HepG2 (cell line): Measurements from ENCODE around the gene S1PR5. TPM values are rescaled to one million over a fixed set of nuclear protein-coding genes. Genes with fewer than 3 reads are reported as not detected.

ENCODE experiments used
- BHLHE40 ChIP-seq: IDR thresholded peaks from 2 replicates; pipeline ENCODE4 v1.6.1; 2011; ENCODE audit warnings: low read length, improper control_type of control experiment
- HDAC1 ChIP-seq: sonication (generic); formaldehyde crosslinking; IDR thresholded peaks from 2 replicates; pipeline ENCODE4 v1.5.1; 2020; ENCODE audit warnings: mild to moderate bottlenecking, missing genetic modification reagents
- HNF4G ChIP-seq, 2 experiments: sonication (generic) in 1 of 2; formaldehyde crosslinking in 1 of 2; IDR thresholded peaks; 2 replicates each; pipeline versions ENCODE4 v1.4.0 to v1.6.1; 2011 to 2020; ENCODE audit warnings: borderline replicate concordance in 2 of 2, low read depth in 2 of 2, mild to moderate bottlenecking in 2 of 2, low read length in 1 of 2, missing genetic modification reagents in 1 of 2, moderate library complexity in 1 of 2
- HNRNPL ChIP-seq: fragments of 200-400 bp; formaldehyde crosslinking; IDR thresholded peaks from 2 replicates; pipeline ENCODE4 v1.6.1; 2017; ENCODE audit warnings: mild to moderate bottlenecking, low read depth, low read length
- IKZF1 ChIP-seq: fragments of 450-650 bp; IDR thresholded peaks from 2 replicates; pipeline ENCODE4 v1.7.1; 2016
- MYC ChIP-seq: sonication (generic); formaldehyde crosslinking; IDR thresholded peaks from 2 replicates; pipeline ENCODE4 v1.9.0; 2021; ENCODE audit warnings: missing genetic modification reagents, borderline replicate concordance
- SOX13 ChIP-seq, 3 experiments: fragments of 450-650 bp in 1 of 3; sonication (generic) in 1 of 3; formaldehyde crosslinking in 1 of 3; IDR thresholded peaks in 2 of 3; conservative IDR thresholded peaks in 1 of 3; 2 replicates each; pipeline versions ENCODE4 v1.5.0 to v1.6.1; 2016 to 2020; ENCODE audit warnings: antibody characterized with exemption in 1 of 3, mild to moderate bottlenecking in 1 of 3, missing compliant biosample characterization in 1 of 3, missing genetic modification reagents in 1 of 3, moderate library complexity in 1 of 3
- SP1 ChIP-seq, 2 experiments: fragments of 450-650 bp in 1 of 2; sonication (generic) in 1 of 2; formaldehyde crosslinking in 1 of 2; IDR thresholded peaks; 2 replicates each; pipeline versions ENCODE4 v1.4.0 to v1.6.1; 2016 to 2020; ENCODE audit warnings: missing genetic modification reagents in 1 of 2
- ZNF343 ChIP-seq: sonication (generic); formaldehyde crosslinking; IDR thresholded peaks from 2 replicates; pipeline ENCODE4 v1.4.0; 2020; ENCODE audit warnings: mild to moderate bottlenecking, missing genetic modification reagents
- ZNF552 ChIP-seq: sonication (generic); formaldehyde crosslinking; IDR thresholded peaks from 2 replicates; pipeline ENCODE4 v1.9.0; 2022; ENCODE audit warnings: missing genetic modification reagents, mild to moderate bottlenecking, borderline replicate concordance
- ZNF567 ChIP-seq: sonication (generic); formaldehyde crosslinking; IDR thresholded peaks from 2 replicates; pipeline ENCODE4 v1.8.1; 2023; ENCODE audit warnings: mild to moderate bottlenecking, missing genetic modification reagents, borderline replicate concordance
- ZNF629 ChIP-seq: sonication (generic); formaldehyde crosslinking; conservative IDR thresholded peaks from 2 replicates; pipeline ENCODE4 v1.5.0; 2020; ENCODE audit warnings: missing genetic modification reagents
- polyA plus RNA-seq, 8 experiments: library from polyadenylated mRNA; depleted of rRNA in 3 of 8; stranded (reverse) in 7 of 8; unstranded in 1 of 8; fragments of >200 nt; fragmentation: Illumina TruSeq in 4 of 8; extraction: Trizol in 4 of 8; gene quantifications; 2 replicates each; pipeline versions ENCODE4 v1.2.1 to v1.2.3, GENCODE V29; 2011 to 2016; ENCODE audit warnings: low read depth in 4 of 8, missing spikeins in 1 of 8, mixed read lengths in 1 of 8; ENCODE audit not compliant: insufficient read depth in 1 of 8
- total RNA-seq, 5 experiments: library from RNA; depleted of rRNA; stranded (reverse); fragments of >200 nt; fragmentation: Illumina TruSeq; extraction: Trizol; gene quantifications; 2 replicates each; pipeline ENCODE4 v1.2.3, GENCODE V29; 2016; ENCODE audit warnings: low read depth in 1 of 5
- TF ChIP-seq, protein P1 (sequence below): sonication (generic); formaldehyde crosslinking; IDR thresholded peaks from 2 replicates; pipeline ENCODE4 v1.4.0; 2020; ENCODE audit warnings: missing genetic modification reagents
- TF ChIP-seq, protein P2 (sequence below): IDR thresholded peaks from 2 replicates; pipeline ENCODE4 v1.6.1; 2016
- TF ChIP-seq, protein P3 (sequence below): sonication (generic); formaldehyde crosslinking; conservative IDR thresholded peaks from 2 replicates; pipeline ENCODE4 v1.8.0; 2022; ENCODE audit warnings: low read depth, missing genetic modification reagents
- TF ChIP-seq, protein P4 (sequence below): IDR thresholded peaks from 2 replicates; pipeline ENCODE4 v1.6.1; 2016; ENCODE audit warnings: low read depth, borderline replicate concordance
- TF ChIP-seq, protein P5 (sequence below): IDR thresholded peaks from 2 replicates; pipeline ENCODE4 v1.6.1; 2016; ENCODE audit warnings: missing compliant biosample characterization, missing genetic modification reagents, borderline replicate concordance
- TF ChIP-seq, protein P6 (sequence below): sonication (generic); formaldehyde crosslinking; IDR thresholded peaks from 2 replicates; pipeline ENCODE4 v1.4.0; 2020; ENCODE audit warnings: missing genetic modification reagents

S1PR5 gene
- total and polyA plus RNA-seq, 2 of the 13 experiments (the other 11 are each of a cell fraction or from before 2014, with no cell fraction given), result 0.04 TPM; not detected in 1

DNA sequence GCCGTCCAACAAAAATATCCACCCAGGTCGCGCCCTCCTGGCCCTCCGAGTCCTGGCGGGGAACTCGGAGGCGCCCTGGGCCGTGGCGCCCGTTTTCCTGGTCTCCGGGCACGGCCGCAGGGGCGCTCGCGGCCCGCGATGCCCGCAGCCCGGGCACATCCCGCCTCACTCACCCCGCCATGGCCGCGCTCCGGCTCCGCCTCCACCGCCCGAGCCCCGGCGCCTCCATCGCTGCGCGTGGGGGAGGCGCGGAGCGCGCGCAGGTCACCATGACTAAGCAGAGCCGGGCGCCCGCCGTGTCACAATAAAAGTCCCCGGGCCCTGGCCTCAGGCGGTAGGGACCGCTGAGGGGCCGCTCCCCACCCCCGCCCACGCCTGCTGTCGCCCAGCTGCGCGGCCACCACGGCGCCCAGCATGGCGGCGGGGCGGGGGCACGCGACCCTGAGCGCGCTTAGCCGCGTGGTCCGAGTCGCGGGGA, 14.7 kb downstream of the S1PR5 start (continued):
- TF ChIP-seq, protein P1, sequence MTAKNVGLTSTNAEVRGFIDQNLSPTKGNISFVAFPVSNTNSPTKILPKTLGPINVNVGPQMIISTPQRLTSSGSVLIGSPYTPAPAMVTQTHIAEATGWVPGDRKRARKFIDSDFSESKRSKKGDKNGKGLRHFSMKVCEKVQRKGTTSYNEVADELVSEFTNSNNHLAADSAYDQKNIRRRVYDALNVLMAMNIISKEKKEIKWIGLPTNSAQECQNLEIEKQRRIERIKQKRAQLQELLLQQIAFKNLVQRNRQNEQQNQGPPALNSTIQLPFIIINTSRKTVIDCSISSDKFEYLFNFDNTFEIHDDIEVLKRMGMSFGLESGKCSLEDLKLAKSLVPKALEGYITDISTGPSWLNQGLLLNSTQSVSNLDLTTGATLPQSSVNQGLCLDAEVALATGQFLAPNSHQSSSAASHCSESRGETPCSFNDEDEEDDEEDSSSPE, result peak; percentile 83
- TF ChIP-seq, protein P2, sequence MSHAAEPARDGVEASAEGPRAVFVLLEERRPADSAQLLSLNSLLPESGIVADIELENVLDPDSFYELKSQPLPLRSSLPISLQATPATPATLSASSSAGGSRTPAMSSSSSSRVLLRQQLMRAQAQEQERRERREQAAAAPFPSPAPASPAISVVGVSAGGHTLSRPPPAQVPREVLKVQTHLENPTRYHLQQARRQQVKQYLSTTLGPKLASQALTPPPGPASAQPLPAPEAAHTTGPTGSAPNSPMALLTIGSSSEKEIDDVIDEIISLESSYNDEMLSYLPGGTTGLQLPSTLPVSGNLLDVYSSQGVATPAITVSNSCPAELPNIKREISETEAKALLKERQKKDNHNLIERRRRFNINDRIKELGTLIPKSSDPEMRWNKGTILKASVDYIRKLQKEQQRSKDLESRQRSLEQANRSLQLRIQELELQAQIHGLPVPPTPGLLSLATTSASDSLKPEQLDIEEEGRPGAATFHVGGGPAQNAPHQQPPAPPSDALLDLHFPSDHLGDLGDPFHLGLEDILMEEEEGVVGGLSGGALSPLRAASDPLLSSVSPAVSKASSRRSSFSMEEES (CRISPR knock-in tag), result no peak
- TF ChIP-seq ZNF343 (CRISPR knock-in tag), result peak; percentile 64; the same call in 1 of the 2 replicates
- no peak for TF ChIP-seq SP1 (IDR thresholded peaks at IDR 0.05)
- peak; percentile 42; the same call in 1 of the 2 replicates for TF ChIP-seq SP1 (CRISPR knock-in tag; IDR thresholded peaks at IDR 0.05)
- TF ChIP-seq HNF4G (IDR thresholded peaks at IDR 0.05; ENCODE audit: borderline replicate concordance, low read depth, low read length), result no peak
- TF ChIP-seq HNF4G (CRISPR knock-in tag; IDR thresholded peaks at IDR 0.05; ENCODE audit: borderline replicate concordance, low read depth), result peak; percentile 55; the same call in 1 of the 2 replicates
- TF ChIP-seq ZNF567 (CRISPR knock-in tag), result peak; percentile 87; the same call in 1 of the 2 replicates
- no peak for TF ChIP-seq HNRNPL
- TF ChIP-seq ZNF629 (CRISPR knock-in tag), result no peak
- peak; percentile 92 for TF ChIP-seq MYC
- TF ChIP-seq SOX13 (IDR thresholded peaks at IDR 0.05), result no peak
- TF ChIP-seq SOX13 (CRISPR knock-in tag; conservative IDR thresholded peaks at IDR 0.05 in 1 of 2, IDR thresholded peaks at IDR 0.05 in 1 of 2), result peak in 1 of 2 experiments; percentile 45; a peak in 1 of 4 replicates
- TF ChIP-seq HDAC1 (CRISPR knock-in tag), result peak; percentile 69
- TF ChIP-seq IKZF1, result no peak
- peak; percentile 43 for TF ChIP-seq ZNF552
- TF ChIP-seq BHLHE40, result peak; percentile 60; the same call in 1 of the 2 replicates
- TF ChIP-seq, protein P3, sequence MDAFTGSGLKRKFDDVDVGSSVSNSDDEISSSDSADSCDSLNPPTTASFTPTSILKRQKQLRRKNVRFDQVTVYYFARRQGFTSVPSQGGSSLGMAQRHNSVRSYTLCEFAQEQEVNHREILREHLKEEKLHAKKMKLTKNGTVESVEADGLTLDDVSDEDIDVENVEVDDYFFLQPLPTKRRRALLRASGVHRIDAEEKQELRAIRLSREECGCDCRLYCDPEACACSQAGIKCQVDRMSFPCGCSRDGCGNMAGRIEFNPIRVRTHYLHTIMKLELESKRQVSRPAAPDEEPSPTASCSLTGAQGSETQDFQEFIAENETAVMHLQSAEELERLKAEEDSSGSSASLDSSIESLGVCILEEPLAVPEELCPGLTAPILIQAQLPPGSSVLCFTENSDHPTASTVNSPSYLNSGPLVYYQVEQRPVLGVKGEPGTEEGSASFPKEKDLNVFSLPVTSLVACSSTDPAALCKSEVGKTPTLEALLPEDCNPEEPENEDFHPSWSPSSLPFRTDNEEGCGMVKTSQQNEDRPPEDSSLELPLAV (CRISPR knock-in tag), result 0 out of 2 replicates have a peak, but pooled peaks have one; percentile 88
- TF ChIP-seq, protein P4, sequence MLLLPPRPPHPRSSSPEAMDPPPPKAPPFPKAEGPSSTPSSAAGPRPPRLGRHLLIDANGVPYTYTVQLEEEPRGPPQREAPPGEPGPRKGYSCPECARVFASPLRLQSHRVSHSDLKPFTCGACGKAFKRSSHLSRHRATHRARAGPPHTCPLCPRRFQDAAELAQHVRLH (CRISPR knock-in tag), result no peak
- TF ChIP-seq, protein P5, sequence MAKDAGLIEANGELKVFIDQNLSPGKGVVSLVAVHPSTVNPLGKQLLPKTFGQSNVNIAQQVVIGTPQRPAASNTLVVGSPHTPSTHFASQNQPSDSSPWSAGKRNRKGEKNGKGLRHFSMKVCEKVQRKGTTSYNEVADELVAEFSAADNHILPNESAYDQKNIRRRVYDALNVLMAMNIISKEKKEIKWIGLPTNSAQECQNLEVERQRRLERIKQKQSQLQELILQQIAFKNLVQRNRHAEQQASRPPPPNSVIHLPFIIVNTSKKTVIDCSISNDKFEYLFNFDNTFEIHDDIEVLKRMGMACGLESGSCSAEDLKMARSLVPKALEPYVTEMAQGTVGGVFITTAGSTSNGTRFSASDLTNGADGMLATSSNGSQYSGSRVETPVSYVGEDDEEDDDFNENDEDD, result peak; percentile 86
- TF ChIP-seq, protein P6, sequence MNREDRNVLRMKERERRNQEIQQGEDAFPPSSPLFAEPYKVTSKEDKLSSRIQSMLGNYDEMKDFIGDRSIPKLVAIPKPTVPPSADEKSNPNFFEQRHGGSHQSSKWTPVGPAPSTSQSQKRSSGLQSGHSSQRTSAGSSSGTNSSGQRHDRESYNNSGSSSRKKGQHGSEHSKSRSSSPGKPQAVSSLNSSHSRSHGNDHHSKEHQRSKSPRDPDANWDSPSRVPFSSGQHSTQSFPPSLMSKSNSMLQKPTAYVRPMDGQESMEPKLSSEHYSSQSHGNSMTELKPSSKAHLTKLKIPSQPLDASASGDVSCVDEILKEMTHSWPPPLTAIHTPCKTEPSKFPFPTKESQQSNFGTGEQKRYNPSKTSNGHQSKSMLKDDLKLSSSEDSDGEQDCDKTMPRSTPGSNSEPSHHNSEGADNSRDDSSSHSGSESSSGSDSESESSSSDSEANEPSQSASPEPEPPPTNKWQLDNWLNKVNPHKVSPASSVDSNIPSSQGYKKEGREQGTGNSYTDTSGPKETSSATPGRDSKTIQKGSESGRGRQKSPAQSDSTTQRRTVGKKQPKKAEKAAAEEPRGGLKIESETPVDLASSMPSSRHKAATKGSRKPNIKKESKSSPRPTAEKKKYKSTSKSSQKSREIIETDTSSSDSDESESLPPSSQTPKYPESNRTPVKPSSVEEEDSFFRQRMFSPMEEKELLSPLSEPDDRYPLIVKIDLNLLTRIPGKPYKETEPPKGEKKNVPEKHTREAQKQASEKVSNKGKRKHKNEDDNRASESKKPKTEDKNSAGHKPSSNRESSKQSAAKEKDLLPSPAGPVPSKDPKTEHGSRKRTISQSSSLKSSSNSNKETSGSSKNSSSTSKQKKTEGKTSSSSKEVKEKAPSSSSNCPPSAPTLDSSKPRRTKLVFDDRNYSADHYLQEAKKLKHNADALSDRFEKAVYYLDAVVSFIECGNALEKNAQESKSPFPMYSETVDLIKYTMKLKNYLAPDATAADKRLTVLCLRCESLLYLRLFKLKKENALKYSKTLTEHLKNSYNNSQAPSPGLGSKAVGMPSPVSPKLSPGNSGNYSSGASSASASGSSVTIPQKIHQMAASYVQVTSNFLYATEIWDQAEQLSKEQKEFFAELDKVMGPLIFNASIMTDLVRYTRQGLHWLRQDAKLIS (CRISPR knock-in tag), result 0 out of 2 replicates have a peak, but pooled peaks have one; percentile 6
